SK-N-MC (cell line): ENCODE measurements around the gene SHBG.

Source experiments
- EZH2 ChIP-seq: fragments of 200-600 bp; sonication (generic); IDR thresholded peaks from one replicate; pipeline ENCODE4 v1.6.1; 2017; ENCODE audit warnings: antibody characterized with exemption
- FOXP2 ChIP-seq: optimal IDR thresholded peaks from 2 replicates; pipeline ENCODE3; 2011; ENCODE audit warnings: mild to moderate bottlenecking, moderate library complexity; ENCODE audit not compliant: insufficient read depth; ENCODE audit errors: extremely low read length, control extremely low read depth
- POLR2AphosphoS5 ChIP-seq: IDR thresholded peaks from 2 replicates; pipeline ENCODE4 v1.6.1; 2012; ENCODE audit warnings: mild to moderate bottlenecking, low read depth, low read length, borderline replicate concordance

GRCh38 chr17:7580604-7581575, 49.0 kb upstream of the SHBG start:
- TF ChIP-seq POLR2AphosphoS5 (no peak), EZH2 (no peak), FOXP2 (no peak)
